ENCODE measurements around the gene WNT16.
A peak's percentile ranks its signal among the peaks of the same experiment; 100 is the strongest.

Gene WNT16

DNA sequence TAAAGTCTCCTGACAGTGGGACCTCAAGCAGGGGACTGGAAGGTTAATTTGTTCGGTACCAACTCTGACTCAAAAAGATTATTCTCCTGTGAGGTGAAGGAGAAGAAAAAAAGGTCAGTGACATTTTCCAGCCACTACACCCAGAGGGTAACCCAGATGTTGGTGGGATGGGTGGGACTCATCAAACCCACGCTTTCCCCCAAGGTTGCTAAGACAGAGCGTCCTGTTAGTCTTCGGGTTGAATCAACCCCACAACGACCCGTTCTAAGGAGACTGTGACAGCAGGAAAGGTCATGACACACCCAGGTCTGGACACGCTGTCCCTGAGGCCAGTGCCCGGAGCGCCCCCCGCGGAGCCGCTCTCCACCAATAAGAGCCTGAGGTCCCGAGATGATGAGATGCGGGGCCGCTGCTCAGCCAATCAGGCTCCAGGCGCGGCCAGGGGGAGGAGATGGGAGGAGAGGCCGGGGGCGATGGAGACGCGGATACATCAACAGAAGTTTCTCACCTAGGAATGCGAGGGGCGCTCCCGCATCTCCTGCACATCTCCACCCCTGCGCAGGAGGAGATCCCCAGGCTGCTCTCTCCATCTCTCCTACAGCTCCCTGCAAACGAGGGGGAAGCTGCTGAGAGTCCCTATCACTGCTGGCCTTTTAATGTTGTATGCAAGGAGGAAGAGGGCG is at the start of gene WNT16:
TSS of gene WNT16 (plus strand) at position 493 of the 683 bp plus-strand sequence. CDS start 293 bp downstream, outside the sequence.
- Histone ChIP-seq H3K27me3 (ENCODE audit: insufficient read depth, low read depth) (no peaks in the 10 kb centered on the region), H3K27ac (no peak within 1 kb of the TSS), H3K4me2 (no peak within 1 kb of the TSS), H3K4me1 (ENCODE audit: low read depth, poor library complexity, severe bottlenecking) (no peaks in the 10 kb centered on the region), H3K4me3 (IDR thresholded peaks at IDR 0.05; ENCODE audit: insufficient read depth, low read depth, low read length) (no peak within 1 kb of the TSS), H3K79me2 (ENCODE audit: insufficient read depth, low read depth) (no peaks in the 10 kb centered on the region), H4K20me1 (ENCODE audit: insufficient read depth) (no peaks in the 10 kb centered on the region), H2AFZ (ENCODE audit: low read depth) (no peak within 1 kb of the TSS), H3K9ac (no peak within 1 kb of the TSS), H3K36me3 (ENCODE audit: insufficient read depth) (no peaks in the 10 kb centered on the region)
- TF ChIP-seq, protein P1, sequence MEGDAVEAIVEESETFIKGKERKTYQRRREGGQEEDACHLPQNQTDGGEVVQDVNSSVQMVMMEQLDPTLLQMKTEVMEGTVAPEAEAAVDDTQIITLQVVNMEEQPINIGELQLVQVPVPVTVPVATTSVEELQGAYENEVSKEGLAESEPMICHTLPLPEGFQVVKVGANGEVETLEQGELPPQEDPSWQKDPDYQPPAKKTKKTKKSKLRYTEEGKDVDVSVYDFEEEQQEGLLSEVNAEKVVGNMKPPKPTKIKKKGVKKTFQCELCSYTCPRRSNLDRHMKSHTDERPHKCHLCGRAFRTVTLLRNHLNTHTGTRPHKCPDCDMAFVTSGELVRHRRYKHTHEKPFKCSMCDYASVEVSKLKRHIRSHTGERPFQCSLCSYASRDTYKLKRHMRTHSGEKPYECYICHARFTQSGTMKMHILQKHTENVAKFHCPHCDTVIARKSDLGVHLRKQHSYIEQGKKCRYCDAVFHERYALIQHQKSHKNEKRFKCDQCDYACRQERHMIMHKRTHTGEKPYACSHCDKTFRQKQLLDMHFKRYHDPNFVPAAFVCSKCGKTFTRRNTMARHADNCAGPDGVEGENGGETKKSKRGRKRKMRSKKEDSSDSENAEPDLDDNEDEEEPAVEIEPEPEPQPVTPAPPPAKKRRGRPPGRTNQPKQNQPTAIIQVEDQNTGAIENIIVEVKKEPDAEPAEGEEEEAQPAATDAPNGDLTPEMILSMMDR (conservative IDR thresholded peaks at IDR 0.05; ENCODE audit: low read depth, low read length), result no peak

GRCh38 chr7:121279060-121279620 is 49.7 kb upstream of the WNT16 start:
- Histone ChIP-seq H3K27ac (peak overlapping the region; percentile 76), H2AFZ (ENCODE audit: low read depth) (peak overlapping the region; percentile 36), H3K4me1 (ENCODE audit: low read depth, poor library complexity, severe bottlenecking) (peaks cover 77% of the 10 kb centered on the region), H3K27me3 (ENCODE audit: insufficient read depth, low read depth) (no peaks in the 10 kb centered on the region), H3K4me2 (peak overlapping the region; percentile 77), H3K4me3 (IDR thresholded peaks at IDR 0.05; ENCODE audit: insufficient read depth, low read depth, low read length) (no peak overlapping the region), H3K9ac (peak overlapping the region; percentile 46), H3K79me2 (ENCODE audit: insufficient read depth, low read depth) (no peaks in the 10 kb centered on the region), H3K36me3 (ENCODE audit: insufficient read depth) (no peaks in the 10 kb centered on the region), H4K20me1 (ENCODE audit: insufficient read depth) (no peaks in the 10 kb centered on the region)
- TF ChIP-seq, protein P1 (conservative IDR thresholded peaks at IDR 0.05; ENCODE audit: low read depth, low read length), result no peak

DNA sequence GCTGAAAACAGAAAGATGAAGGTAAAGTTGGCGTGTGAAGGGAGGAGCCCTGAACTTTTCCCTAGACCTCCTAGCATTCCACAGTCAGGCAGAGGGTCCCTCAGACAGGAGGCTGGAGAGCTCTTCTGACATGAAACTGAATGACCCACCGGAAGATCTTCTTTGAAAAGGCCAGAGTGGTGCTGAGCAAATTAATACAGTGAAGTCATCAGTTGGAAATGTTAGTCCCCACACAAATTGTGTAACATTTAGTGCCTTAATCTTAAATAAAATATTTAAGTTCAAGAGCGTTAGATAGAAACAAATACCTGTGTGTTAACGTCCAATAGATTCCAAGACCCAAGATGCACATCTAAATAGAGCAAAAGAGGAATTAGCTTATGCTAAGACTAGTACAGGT is 49.0 kb upstream of the WNT16 start:
- Histone ChIP-seq H3K4me2 (peak overlapping the region; percentile 77), H3K9ac (peak overlapping the region; percentile 46), H3K79me2 (ENCODE audit: insufficient read depth, low read depth) (no peaks in the 10 kb centered on the region), H3K4me1 (ENCODE audit: low read depth, poor library complexity, severe bottlenecking) (peaks cover 70% of the 10 kb centered on the region), H3K27me3 (ENCODE audit: insufficient read depth, low read depth) (no peaks in the 10 kb centered on the region), H2AFZ (ENCODE audit: low read depth) (peak overlapping the region; percentile 36), H3K4me3 (IDR thresholded peaks at IDR 0.05; ENCODE audit: insufficient read depth, low read depth, low read length) (no peak overlapping the region), H4K20me1 (ENCODE audit: insufficient read depth) (no peaks in the 10 kb centered on the region), H3K27ac (peak overlapping the region; percentile 76), H3K36me3 (ENCODE audit: insufficient read depth) (no peaks in the 10 kb centered on the region)
- TF ChIP-seq, protein P1 (conservative IDR thresholded peaks at IDR 0.05; ENCODE audit: low read depth, low read length), result no peak

DNA sequence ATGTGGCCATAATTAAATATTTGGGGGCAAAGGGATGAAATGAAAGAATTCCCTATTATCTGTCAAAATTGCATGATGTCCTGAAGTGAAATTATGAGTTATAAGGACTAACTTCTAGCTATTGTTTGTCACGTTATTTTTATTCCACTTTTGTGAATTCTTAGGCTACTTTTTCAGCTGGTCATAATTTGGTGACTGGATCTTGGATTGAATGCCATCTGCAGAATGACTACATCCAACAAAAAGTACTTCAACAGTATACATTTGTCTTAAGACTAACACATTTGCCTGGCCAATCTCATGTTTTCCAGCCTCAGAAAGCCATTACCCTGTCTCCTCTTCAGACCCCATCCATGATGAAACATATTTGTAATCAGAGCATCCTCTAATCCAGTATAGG is 48.1 kb upstream of the WNT16 start:
- TF ChIP-seq, protein P1 (conservative IDR thresholded peaks at IDR 0.05; ENCODE audit: low read depth, low read length), result no peak
- Histone ChIP-seq H3K4me3 (IDR thresholded peaks at IDR 0.05; ENCODE audit: insufficient read depth, low read depth, low read length) (no peak overlapping the region), H3K36me3 (ENCODE audit: insufficient read depth) (no peaks in the 10 kb centered on the region), H2AFZ (ENCODE audit: low read depth) (no peak overlapping the region), H3K4me2 (peak overlapping the region; percentile 77), H3K79me2 (ENCODE audit: insufficient read depth, low read depth) (no peaks in the 10 kb centered on the region), H3K4me1 (ENCODE audit: low read depth, poor library complexity, severe bottlenecking) (peaks cover 62% of the 10 kb centered on the region), H3K9ac (no peak overlapping the region), H4K20me1 (ENCODE audit: insufficient read depth) (no peaks in the 10 kb centered on the region), H3K27me3 (ENCODE audit: insufficient read depth, low read depth) (no peaks in the 10 kb centered on the region), H3K27ac (peak overlapping the region; percentile 76; the same call in 1 of the 2 replicates)
